Activated CD8-positive, alpha-beta memory T cell treated with anti-CD3 and anti-CD28 coated beads for 1 hour (primary cell): ENCODE results near the gene REC114.
"Not testable (repeated sequence)": the region's sequence is repeated elsewhere in the genome, so short reads cannot be mapped to it uniquely, and the experiment has no call there.

Experiments
- DNase-seq, 2 donors: peaks; one replicate each; pipeline ENCODE4 v3.0.0-alpha.2; 2020; ENCODE audit warnings: low read depth in 1 of 2; ENCODE audit errors: extremely low read depth in 1 of 2

The REC114 gene

GRCh38 chr15:73522011-73522410 is 79.0 kb downstream of the REC114 start:
- DNase-seq = no peak

- DNase-seq = no peak
Measured at GRCh38 chr15:73524919-73525318, 82.0 kb downstream of the REC114 start.

GRCh38 chr15:73527598-73527997 is 84.6 kb downstream of the REC114 start:
- no peak for DNase-seq

GRCh38 chr15:73530649-73531048 is 87.7 kb downstream of the REC114 start:
- no peak for DNase-seq

- no peak for DNase-seq
Measured at GRCh38 chr15:73538123-73538522, 95.2 kb downstream of the REC114 start.

GRCh38 chr15:73538563-73539211 is 95.7 kb downstream of the REC114 start:
- DNase-seq = no peak

- no peak for DNase-seq
Measured at GRCh38 chr15:73539212-73540128, 96.5 kb downstream of the REC114 start.

- DNase-seq = no peak
Measured at GRCh38 chr15:73540161-73540560, 97.2 kb downstream of the REC114 start.

GRCh38 chr15:73541479-73541878 is 98.5 kb downstream of the REC114 start:
- no peak for DNase-seq

GRCh38 chr15:73548925-73549324 is 106.0 kb downstream of the REC114 start:
- DNase-seq = not testable (repeated sequence)

- DNase-seq = no peak
Measured at GRCh38 chr15:73550190-73550589, 107.2 kb downstream of the REC114 start.

- DNase-seq = no peak
Measured at GRCh38 chr15:73555080-73555479, 112.1 kb downstream of the REC114 start.

GRCh38 chr15:73558529-73558928 is 115.6 kb downstream of the REC114 start:
- no peak for DNase-seq

- no peak for DNase-seq
Measured at GRCh38 chr15:73560501-73561117, 117.6 kb downstream of the REC114 start.

GRCh38 chr15:73564255-73564654 is 121.3 kb downstream of the REC114 start:
- no peak for DNase-seq

GRCh38 chr15:73567020-73567419 is 124.1 kb downstream of the REC114 start:
- no peak for DNase-seq

- no peak for DNase-seq
Measured at GRCh38 chr15:73568564-73569280, 125.8 kb downstream of the REC114 start.

GRCh38 chr15:73569361-73569760 is 126.4 kb downstream of the REC114 start:
- no peak for DNase-seq

GRCh38 chr15:73570355-73571032 is 127.5 kb downstream of the REC114 start:
- DNase-seq = no peak

GRCh38 chr15:73571346-73571745 is 128.4 kb downstream of the REC114 start:
- DNase-seq = no peak

- no peak for DNase-seq
Measured at GRCh38 chr15:73572296-73572695, 129.3 kb downstream of the REC114 start.
